ENCODE measurements around the gene TMEM52.

- TF ChIP-seq TAF1 (conservative IDR thresholded peaks at IDR 0.05) (no peak), JUND (IDR thresholded peaks at IDR 0.05) (no peak), RAD21 (IDR thresholded peaks at IDR 0.05) (no peak), SP1 (IDR thresholded peaks at IDR 0.05) (no peak), NR2F2 (IDR thresholded peaks at IDR 0.05) (no peak), RXRA (IDR thresholded peaks at IDR 0.05) (no peak), ATF3 (IDR thresholded peaks at IDR 0.05) (no peak), HNF4G (IDR thresholded peaks at IDR 0.05) (no peak), MAX (IDR thresholded peaks at IDR 0.05) (no peak)
- TF ChIP-seq, protein P1, sequence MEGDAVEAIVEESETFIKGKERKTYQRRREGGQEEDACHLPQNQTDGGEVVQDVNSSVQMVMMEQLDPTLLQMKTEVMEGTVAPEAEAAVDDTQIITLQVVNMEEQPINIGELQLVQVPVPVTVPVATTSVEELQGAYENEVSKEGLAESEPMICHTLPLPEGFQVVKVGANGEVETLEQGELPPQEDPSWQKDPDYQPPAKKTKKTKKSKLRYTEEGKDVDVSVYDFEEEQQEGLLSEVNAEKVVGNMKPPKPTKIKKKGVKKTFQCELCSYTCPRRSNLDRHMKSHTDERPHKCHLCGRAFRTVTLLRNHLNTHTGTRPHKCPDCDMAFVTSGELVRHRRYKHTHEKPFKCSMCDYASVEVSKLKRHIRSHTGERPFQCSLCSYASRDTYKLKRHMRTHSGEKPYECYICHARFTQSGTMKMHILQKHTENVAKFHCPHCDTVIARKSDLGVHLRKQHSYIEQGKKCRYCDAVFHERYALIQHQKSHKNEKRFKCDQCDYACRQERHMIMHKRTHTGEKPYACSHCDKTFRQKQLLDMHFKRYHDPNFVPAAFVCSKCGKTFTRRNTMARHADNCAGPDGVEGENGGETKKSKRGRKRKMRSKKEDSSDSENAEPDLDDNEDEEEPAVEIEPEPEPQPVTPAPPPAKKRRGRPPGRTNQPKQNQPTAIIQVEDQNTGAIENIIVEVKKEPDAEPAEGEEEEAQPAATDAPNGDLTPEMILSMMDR (IDR thresholded peaks at IDR 0.05; ENCODE audit: low read depth, low read length, missing input control): no peak
- TF ChIP-seq, protein P2, sequence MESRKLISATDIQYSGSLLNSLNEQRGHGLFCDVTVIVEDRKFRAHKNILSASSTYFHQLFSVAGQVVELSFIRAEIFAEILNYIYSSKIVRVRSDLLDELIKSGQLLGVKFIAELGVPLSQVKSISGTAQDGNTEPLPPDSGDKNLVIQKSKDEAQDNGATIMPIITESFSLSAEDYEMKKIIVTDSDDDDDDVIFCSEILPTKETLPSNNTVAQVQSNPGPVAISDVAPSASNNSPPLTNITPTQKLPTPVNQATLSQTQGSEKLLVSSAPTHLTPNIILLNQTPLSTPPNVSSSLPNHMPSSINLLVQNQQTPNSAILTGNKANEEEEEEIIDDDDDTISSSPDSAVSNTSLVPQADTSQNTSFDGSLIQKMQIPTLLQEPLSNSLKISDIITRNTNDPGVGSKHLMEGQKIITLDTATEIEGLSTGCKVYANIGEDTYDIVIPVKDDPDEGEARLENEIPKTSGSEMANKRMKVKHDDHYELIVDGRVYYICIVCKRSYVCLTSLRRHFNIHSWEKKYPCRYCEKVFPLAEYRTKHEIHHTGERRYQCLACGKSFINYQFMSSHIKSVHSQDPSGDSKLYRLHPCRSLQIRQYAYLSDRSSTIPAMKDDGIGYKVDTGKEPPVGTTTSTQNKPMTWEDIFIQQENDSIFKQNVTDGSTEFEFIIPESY (IDR thresholded peaks at IDR 0.05): no peak
Measured at GRCh38 chr1:1899967-1900327, 19.1 kb downstream of the TMEM52 start.
